GM19035 (cell line): ENCODE measurements around the gene STAC.
"Not testable (repeated sequence)": the region's sequence is repeated elsewhere in the genome, so short reads cannot be mapped to it uniquely, and the experiment has no call there.

Source experiments
- ATAC-seq: cut with Tn5 transposase; IDR thresholded peaks from one replicate; pipeline ENCODE4 v1.9.1; 2021; ENCODE audit not compliant: unreplicated experiment

The STAC gene

DNA sequence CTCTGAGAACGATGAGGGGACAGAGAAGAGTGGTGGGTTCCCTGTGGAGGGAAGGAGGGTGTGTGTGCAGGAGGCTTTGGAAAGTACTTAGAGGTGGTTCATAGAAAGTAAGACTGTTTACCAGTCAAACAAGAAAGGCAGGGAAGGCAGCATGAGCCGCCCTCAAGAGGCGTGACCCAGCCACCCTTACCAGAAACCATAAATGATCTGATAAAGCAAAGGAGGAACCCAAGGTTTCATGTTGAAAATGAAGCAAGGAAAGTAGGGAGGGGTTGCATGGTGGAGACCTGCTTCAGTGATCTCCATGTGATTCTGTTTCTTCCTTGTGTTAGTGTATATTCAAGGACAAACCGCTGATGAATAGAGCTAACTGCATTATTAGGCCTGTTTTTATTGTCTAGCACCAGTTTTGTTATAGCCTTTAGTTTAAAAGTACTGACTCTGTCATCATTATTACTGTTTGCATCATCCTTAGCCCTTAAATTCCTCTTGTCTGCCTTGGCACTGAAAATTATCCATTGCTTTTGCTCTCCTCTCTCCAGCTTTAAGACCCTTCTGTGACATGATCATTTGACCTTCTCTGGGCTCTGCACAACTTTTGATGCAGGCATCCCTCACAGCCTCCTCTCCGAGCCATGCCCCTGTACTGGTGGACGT is 96.1 kb downstream of the STAC start:
- ATAC-seq = no peak

DNA sequence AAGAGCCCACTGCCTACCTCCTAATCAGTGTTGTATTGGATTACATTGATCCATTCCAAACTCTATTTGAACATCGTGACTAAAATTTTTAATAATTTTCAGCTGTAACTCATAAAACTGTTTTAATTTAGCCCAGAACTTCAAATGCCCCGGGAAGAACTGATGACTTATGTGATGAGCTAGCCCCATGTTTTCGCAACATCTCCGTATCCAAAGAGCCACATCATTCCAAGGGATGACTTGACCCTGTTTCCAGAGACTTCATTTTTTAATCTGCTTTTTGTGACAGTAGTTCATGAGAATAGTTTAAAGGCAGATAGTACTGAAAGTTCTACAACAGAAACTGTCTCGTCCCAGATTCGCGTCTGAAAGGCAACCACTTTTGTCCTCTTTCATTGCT is 97.4 kb downstream of the STAC start:
- no peak for ATAC-seq

DNA sequence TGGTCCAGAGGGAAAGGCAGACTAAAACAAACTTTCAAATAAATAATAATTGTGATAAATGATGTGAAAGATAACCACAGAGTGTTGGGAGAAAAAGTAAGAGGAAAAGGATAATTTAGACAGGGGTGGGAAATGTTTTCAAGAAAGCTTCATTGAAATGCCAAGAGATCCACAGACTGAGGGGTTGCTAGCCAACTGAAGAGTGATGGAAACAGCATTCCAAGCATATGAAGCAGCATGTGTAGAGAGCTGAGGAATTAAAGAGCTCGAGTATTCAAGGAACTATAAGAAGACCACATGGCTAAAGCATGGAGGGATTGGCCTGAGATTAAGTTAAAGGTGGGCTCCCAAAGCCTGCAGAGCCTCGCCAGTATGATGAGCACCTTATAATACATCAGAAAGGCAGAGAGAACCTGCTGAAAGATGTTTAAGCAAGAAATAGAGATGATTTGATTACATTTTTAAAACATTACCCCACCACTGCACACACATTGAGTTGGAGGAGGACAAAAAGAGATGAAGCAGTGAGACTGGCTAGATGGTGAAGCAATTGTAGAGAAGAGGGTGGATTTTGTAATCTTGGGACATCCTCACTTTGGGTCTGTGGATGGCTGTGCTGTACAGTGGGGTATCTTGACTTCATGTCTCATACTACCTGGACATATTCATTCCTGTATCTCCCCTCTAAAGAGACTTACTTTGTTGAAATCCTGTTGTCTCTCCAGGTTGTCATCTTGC is 100.8 kb downstream of the STAC start:
- no peak for ATAC-seq

DNA sequence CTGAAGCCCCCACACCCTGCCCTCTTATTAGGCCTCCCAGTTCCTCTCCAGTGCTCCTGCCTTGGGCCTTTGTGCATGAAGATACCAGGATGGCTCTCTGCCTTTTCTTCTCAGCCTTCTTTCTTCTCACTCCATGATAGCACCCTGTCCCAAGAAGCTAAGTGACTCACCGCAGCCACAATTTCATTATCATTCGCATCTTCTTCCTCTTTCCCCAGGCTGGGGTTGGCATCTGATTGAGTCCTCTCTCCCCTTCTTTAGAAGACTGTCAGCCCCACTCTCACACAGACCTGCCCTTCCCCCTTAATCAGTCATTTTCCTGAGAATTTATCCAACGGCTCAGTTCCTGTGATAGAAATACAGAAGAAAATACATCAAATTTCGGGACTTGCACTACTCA is 102.0 kb downstream of the STAC start:
- ATAC-seq = no peak

DNA sequence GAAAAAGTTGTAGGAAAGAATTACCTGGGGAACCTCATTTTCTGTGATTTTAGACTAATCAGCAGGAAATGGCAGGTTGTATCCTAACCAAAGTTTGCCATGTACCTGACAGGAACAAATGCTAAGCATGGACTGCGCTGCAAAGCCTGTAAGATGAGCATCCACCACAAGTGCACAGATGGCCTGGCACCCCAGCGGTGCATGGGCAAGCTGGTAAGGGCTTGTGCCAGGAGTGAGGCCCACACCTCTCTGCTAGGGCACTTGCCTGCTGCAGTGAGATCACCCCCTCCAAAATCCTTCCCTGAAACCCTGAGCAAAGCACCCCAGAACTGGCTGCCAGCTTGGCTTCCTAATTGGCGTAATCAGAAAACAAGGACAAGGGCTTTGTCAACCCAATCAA is 102.6 kb downstream of the STAC start:
- no peak for ATAC-seq

DNA sequence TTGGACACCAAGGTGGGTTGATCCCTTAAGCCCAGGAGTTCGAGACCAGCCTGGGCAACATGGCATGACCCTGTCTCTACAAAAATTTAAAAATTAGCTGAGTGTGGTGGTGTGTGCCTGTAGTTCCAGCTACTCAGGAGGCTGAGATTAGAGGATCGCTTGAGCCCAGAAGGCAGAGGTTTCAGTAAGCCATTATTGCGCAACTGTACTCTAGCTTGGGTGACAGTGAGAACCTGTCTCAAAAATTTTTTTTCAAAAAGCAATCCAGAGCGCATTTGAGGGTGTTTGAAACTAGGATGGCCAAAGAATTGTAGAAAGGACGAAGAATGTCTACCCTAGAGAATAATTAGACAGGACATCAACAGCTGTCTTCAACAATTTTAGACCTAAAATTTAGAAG is 103.4 kb downstream of the STAC start:
- ATAC-seq = no peak

DNA sequence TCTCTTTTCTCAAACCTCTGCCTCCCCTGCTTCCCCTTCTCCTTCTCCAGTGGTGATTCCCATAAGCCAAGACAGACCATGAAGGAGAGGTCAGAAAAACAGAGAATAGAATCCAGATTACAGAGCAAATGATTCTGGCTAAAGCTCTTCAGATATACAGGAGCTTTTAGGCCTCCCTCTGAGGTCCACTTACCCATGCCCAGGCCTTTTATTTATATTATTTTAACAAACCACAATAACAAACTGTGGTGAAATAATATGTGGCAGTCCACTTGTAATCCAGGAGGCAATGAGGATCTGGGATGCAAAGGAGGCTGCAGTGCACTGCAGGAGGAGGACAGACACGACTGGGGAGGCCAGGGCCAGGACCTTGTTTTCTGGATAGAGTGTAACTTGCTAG is 104.1 kb downstream of the STAC start:
- no peak for ATAC-seq

DNA sequence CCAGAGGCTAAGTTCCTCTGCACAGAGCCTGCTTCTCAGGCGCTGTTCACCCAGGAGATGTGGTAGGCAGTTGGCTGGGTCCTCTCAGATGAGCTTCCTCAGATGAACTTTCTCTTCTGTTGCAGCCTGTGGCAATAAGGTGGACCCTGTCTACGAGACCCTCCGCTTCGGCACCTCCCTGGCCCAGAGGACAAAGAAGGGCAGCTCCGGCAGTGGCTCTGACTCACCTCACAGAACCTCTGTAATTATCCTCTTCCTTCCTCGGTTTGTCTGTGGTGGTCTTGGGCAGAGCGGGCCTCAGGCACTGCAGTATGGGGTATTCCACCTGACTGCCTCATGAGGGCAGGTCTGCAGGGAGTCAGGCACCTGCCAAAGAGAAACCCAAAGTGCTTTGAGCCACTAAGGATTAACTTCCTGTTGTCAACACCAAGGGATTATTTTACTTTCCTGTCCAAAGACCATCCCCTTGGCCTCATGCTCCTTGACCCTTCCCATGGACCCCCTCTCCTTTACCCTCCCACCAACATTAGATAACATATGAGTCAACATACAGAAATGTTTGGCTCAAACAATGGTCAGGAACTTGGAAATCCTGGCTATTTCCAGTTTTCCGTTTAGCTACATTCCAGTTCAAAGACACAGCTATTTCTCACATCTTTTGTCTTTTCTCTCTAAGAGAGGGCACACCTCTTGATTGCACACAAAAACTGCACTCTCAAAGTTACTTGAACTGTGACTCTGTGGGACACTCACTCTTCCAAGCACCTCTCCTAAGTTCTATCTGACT is 105.9 kb downstream of the STAC start:
- no peak for ATAC-seq

DNA sequence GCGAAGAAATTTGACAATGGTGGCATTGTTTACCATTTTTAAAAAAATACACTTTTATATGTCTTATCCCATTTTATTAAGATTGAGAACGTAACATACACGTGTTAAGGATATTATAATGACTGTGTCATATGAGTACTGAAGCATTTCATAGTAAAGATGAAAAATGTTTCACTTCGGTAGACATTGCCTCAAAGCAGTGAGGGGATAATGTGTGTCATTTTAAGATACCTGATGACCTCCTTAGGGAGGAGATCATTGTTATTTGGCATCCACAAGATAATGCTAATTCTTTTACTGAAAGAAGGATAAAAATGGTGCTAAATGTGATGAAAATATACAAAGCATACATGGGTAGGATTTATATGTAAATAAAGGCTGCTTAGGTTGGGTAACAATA is 107.3 kb downstream of the STAC start:
- ATAC-seq = no peak

DNA sequence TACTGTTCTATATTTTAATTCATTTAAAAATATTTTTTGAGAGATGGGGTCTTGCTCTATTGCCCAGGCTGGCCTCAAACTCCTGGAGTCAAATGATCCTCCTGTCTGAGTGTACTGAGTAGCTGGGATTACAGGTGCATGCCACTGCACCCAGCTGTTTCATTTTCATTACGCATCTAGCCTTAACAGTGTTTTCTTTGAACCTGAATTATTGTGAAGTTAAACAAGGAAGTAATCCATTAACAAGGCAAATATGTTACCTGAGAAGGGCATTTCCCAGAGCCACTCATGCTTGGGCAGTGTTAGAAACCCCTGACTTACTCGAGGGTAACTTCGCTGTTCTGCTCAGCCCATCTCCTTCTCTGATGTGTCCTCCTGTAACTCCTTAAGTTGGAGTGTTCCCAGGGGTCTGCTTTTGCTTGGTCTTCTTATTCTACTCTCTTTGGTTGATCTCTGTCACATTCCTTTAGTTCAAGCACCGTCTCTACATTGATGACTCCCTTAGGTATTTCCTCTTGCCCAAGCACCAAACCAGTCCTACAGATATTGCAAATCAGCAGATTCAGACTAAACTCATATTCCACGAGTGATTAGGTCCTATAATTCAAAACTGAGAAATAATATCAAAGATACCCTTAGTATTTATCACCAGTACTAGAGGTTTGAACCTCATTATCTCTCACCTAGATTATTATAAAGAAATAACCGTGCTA is 107.9 kb downstream of the STAC start:
- no peak for ATAC-seq

DNA sequence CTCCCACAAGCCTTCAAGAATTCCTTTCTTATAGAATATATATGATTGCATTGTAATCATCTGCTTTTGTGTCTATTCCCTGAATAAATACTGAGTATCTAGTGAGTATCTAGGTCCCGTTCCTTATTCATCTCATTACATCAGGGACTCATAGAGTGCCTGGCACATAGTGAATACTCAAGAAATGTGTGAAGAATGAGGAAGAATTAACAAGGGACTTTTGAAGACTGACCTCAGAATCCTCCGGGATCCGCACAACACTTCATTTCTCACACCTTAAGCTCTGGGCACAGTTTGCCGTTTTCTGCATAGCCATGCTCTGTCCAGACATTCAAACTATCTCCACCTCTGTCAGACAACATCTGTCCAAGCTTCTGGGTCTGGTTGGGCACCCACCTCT is 108.8 kb downstream of the STAC start:
- ATAC-seq = no peak

DNA sequence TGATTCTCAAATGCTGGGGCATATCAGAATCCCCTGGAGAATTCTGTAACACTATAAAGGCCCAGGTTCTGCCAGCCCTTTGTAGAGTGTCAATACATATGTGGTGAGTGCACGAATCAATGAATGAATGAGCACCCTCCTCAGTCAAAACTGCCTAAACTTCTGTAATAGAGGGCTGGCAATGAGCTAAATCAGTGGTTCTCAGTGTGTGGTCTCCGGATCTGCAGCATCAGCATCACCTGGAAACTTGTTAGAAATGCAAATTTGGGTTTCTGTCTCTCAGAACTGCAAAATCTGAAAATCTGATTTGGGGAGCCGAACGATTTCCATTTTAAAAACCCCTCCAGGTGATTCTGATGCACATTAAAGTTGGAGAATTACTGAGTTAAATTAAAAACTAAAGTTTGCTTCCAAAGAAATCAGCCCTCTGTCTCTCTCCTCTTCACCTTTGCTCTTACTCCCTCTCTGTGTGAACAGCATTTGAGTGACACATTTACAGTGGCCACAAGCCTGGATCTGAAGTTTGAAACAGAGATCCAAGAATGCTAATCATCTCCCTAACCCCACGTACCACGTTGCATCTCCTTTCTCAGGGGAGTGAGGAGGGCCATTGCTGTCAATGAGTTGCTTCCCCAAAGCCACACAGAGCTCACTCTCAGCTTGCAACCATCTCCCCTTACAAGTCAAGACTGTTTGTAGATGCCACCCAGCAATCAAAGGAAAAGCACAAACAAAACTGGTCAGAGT is 109.5 kb downstream of the STAC start:
- ATAC-seq = no peak

DNA sequence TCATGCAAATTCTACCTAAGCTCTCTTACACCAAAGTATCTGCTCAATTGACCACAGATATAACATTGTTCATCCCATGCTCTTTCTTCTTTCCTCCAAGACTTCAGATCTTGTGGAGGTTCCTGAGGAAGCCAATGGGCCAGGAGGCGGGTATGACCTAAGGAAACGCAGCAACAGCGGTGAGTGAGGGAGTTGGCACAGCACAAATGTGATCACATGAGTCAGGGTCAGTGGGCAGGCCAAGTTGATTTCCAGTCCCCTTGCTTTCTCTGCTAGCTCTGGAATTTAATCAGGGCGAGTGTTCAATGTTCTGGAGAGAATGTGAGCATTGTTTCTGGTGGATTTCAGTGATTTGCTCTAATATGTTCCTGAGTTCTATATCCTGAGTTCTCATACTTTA is 112.7 kb downstream of the STAC start:
- ATAC-seq = no peak

DNA sequence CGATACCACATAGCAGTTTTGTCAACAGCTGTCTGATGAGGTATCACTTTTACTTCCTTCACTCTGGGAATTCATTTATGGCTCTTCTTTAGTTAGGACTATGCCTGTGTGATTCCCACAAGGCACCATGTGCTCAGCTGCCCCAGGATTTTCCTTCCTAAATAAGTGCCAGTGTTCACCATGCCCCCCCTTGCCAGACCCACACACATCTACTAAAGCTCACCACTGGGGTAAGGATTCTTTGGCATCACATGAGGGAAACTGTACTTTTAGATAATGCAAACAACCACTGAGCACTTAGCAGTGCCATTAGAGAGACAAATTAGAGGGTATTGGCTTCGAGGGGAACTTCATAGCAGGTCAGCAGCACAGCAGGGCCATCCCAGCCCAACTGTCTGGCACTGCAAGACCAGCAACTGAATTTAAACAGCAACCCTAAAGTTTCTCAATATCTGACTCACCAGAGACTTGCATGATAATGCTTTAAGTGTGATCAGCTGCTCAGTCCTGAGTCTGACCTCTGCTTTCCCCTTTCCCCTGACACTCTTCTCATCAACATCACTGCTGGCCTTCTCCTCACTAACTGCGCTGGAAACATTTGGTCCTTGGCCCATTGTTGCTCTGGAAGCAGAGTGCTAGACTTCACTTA is 114.3 kb downstream of the STAC start:
- ATAC-seq = no peak

DNA sequence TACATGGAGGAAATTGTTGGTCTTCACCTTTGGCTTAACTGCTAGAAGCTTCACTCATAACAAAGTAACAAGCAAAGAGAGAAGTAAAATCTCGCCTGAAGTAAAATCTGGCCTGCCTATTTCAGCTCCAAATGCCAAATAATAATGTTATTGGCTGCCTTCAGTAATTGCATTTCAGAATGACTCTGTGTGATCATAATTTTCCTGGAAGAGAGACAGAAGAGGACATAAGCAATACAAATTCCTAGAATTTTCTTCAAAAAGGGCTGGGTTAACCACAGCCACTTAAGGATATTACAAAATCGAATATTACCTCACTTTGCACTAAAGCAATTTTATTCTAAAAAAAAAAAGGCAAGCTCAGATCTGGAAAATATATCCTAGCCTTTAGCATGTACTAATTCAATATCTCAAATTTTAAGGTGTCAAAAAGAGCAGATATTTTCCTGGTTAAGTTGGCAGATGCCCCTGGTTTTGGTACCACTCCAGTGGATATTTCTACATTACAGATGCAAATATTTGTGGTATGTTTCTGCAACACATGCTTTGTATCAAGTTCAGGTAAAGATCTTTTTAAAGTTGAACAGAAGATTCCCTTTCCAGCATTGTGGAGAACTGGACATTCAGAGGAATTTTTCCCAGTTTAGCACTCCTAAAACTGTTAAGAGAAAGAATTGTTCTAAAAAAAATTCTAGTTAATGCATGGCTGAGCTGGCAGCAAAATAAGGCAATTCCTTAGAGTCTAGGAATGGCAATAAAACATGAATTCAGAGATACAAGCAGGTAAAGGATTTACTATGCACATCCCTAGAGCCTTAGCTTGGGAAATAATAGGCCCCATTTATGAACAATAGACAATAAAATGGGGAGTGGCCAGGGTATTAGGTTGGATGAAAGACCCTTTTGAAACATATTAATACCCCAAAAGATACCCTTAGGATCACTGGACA is 116.7 kb downstream of the STAC start:
- ATAC-seq = no peak

DNA sequence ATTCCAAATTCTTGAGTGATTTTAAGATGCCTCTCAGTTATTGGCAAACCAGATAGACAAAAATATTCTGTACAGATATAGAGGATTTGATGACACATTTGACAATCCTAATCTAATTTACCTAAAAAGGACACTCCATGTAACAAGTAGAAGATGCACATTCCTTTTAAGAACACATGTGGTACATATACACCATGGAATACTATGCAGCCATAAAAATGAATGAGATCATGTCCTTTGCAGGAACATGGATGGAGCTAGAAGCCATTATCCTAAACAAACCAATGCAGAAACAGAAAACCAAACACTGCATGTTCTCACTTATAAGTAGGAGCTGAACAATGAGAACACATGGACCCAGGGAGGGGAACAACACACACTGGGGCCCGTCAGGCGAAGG is 119.7 kb downstream of the STAC start:
- ATAC-seq = not testable (repeated sequence)

DNA sequence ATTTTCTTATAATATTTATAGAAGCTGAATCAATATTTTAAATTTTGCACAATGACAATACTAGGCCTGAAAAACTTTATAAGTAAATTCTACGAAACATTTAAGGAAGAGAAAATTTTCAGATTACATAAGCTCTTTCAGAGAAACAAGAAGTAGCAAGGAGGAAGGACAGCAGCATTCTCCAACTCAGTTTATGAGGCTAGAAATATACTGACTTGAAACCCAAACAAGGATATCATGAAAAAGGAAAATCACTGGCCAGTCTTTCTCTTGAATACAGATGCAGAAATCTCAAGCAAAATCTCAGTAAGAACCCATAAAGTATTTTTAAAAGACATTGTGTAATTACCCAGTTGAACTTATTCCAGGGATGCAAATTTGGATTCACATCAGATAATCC is 121.3 kb downstream of the STAC start:
- no peak for ATAC-seq

DNA sequence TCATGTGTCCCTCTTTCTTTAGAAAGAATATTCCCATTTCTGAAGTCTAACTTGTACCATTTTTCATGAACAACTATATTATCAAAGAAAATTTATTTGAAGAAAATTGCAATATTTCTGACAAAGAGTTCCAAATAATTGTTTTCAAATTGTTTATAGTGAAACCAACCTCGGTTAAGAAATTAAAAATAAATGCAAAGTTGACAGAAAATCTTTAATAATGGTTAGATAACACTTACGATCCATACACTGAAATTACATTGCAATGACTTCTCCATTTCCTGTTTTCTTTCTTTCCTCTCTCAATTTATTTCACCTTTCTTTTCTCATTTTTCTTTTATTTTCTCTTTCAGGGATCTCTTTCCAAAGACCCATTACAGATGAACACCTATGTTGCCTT is 125.1 kb downstream of the STAC start:
- no peak for ATAC-seq

DNA sequence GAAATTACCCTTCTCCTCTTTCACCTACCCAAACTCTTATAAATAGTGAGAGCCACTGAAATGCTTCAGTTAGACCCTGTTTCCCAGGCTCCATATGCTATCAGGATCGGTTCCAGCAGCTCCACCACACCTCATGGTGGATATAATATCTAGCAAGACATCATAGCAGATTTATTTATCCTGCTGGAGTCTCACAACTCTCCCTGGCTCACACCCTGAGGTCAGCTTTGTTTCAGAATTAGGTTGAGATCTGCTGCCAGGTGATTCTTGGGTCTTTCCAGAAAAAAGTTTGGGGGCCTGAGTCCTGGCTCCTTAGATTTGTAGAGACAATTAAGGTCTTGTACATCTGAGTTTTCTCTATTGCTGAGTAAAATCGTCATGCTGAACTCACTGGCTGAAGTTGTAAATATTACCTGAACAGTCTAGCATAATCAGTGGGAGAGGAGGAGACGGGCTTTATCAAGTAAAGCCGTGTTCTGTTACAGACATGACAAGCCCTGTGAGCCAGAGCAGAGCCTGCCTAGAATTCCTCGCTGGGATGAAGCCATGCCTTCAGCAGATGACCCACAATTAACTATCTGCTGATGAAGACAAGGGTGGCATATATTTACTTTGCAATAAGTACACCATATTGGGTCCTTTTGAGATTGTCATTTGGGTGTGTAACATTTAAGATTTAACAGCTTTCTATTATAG is 131.6 kb downstream of the STAC start:
- no peak for ATAC-seq
